Hair follicle dermal papilla cell (primary cell): ENCODE measurements around the gene PARD6A. TPM values are rescaled to one million over a fixed set of nuclear protein-coding genes. Genes with fewer than 3 reads are reported as not detected.

Source experiments
- total RNA-seq: library from RNA; depleted of rRNA; stranded (reverse); fragments of >200 nt; gene quantifications from 2 replicates; pipeline ENCODE4 v1.2.3, GENCODE V29; 2012

PARD6A gene, protein sequence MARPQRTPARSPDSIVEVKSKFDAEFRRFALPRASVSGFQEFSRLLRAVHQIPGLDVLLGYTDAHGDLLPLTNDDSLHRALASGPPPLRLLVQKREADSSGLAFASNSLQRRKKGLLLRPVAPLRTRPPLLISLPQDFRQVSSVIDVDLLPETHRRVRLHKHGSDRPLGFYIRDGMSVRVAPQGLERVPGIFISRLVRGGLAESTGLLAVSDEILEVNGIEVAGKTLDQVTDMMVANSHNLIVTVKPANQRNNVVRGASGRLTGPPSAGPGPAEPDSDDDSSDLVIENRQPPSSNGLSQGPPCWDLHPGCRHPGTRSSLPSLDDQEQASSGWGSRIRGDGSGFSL
- 0.97 and 1.1 TPM in 2 replicates for total RNA-seq

DNA sequence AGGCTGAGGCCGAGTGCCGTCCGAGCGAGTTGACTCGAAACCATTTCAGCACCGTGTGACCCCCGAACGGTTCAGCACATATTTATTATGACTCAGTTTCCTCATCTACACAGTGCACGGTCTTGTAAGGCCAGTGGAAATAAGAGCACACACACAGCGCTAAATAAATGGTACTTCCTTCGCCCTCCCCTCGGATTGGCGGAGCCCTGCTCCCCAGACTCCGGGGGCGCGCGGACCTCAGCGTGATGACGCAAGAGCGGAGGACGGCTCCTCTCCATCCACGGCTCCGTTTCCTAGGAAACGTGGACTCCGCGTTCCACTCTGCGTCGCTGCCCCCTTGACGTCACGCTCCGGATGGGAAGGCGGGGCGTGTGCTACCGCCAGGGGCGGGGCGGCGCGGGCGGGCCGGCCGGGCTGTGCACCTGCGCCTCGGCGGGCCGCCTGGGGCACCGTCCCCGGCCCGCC is at the start of gene PARD6A:
PARD6A (plus strand) TSS at position 397 of the 465 bp plus-strand sequence. CDS start 79 bp downstream, outside the sequence.

DNA sequence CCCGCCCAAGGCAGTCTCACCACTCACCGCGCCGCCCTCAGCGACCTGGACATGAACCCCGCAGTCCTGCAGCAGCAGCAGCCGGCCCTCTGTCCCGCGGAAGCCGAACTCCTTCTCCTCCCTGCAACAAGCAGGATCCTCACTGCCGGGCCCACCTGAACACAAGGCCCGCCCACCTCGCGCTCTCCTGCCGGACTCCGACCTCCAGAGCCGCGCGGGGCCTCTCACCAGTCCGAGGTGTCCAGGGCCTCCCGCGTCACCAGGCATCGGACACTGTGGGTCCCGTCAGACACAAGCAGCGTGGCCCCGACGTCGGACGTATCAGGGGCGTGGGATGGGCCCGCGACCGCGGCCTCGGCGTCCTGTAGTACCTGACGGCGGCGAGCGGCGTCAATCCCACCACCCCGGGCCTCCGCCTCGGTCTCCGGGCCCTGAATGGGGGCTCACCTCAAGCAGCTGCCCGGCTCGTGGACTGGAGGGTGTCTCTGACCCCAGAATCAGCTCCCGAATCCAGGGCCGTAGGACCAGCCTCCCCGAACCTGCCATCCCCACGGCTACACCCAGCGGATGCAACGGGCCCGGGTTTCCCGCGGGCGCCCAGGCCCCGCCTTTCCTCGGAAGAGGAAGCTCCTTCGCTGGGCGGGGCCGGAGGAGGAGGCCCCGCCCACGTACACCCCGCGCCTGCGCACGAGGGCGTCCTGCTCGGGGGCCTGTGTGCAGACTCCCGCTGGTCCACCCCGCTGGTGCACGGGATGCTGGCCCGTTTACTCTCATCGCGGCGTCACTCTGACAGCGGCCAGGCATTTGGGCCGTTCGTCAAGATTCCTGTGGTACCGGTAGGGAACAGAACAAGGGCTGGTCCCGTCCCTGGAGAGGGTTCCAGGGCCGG is 841 bp upstream of the PARD6A start, which contains the start of gene ACD:
ACD (minus strand) TSS at position 586 of the 889 bp plus-strand sequence; CDS start at position 546, 40 bp downstream.

DNA sequence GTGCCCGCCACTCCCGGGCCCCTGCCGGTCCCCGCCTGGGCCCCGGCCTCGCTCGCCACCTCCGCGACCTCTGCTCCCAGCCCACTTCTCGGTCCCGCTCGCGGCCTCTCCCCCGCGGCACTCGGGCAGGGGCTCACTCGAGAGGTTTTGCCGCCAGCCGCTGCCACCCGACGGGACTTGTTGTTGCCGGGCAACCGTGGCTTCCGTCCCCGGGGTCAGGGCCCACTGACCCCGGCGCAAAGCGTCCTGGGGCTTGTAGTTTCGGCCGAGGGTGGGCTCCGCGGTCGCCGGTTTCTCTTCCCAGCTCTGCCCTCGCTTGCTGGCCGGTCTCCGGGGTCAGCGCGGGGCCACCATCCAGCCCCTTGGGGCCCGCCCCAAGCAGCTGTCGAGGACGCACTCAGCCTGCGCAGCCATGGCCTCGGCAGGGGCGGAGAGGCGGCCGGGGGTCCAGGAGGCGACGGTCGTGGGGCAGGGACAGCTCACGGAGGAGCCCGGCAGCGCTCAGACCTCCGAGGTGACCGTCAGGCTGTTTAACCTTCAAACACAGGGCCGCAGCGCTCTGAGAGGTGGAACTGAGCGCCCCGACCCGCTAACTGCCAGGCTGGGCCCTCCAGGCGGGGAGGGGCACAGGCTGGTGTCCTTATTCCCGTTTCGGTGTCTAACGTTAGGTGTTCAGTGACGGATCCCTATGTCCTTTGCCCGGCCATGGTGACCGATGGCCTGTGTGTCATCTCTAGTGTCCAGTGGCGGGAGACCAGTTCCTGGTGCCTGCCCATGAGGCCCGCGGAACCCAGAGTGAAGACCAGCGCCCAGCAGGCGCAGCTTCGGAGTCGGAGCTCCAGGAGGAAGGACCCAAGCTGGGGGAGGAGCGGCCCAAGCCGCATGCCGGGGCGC is 6.0 kb downstream of the PARD6A start, which contains the start of the genes C16orf86 and ENKD1:
C16orf86 (plus strand) TSS at position 256 of the 894 bp plus-strand sequence; CDS start at position 413, 157 bp downstream.
ENKD1 (minus strand) TSS at position 192 of the 894 bp plus-strand sequence. CDS start 308 bp downstream, outside the sequence.

Other genes with a start within 250 kb of the PARD6A start
- gene ZDHHC1, start 244.5 kb upstream of the PARD6A start, total RNA-seq: 14.7 and 15.3 TPM in 2 replicates
- gene HSD11B2, start 229.8 kb upstream of the PARD6A start, total RNA-seq: not detected in 2 replicates
- gene ATP6V0D1, start 179.8 kb upstream of the PARD6A start, total RNA-seq: 111 and 131 TPM in 2 replicates
- not detected in 2 replicates for gene AGRP, start 177.4 kb upstream of the PARD6A start, total RNA-seq
- 40.4 and 44.9 TPM in 2 replicates for gene RIPOR1, start 132.1 kb upstream of the PARD6A start, total RNA-seq
- gene CTCF, start 98.4 kb upstream of the PARD6A start, total RNA-seq: 23.8 and 27.3 TPM in 2 replicates
- gene CARMIL2, start 15.8 kb upstream of the PARD6A start, total RNA-seq: under 0.01 and 0.32 TPM in 2 replicates
- gene ACD, start 700 bp upstream of the PARD6A start, total RNA-seq: 12.9 and 16.9 TPM in 2 replicates
- 19.1 and 20.8 TPM in 2 replicates for gene ENKD1, start 5.8 kb downstream of the PARD6A start, total RNA-seq
- gene C16orf86, start 5.9 kb downstream of the PARD6A start, total RNA-seq: 5.8 and 12.5 TPM in 2 replicates
- gene GFOD2, start 58.4 kb downstream of the PARD6A start, total RNA-seq: 19.0 and 19.8 TPM in 2 replicates
- 7.2 and 7.5 TPM in 2 replicates for gene RANBP10, start 145.6 kb downstream of the PARD6A start, total RNA-seq
- 0.49 and 1.3 TPM in 2 replicates for gene TSNAXIP1, start 145.9 kb downstream of the PARD6A start, total RNA-seq
- gene THAP11, start 181.4 kb downstream of the PARD6A start, total RNA-seq: 30.0 and 34.6 TPM in 2 replicates
- 111 and 129 TPM in 2 replicates for gene NUTF2, start 186.0 kb downstream of the PARD6A start, total RNA-seq
- gene CENPT, start 186.7 kb downstream of the PARD6A start, total RNA-seq: 35.6 and 36.8 TPM in 2 replicates
- 53.2 and 64.1 TPM in 2 replicates for gene EDC4, start 212.1 kb downstream of the PARD6A start, total RNA-seq
- gene NRN1L, start 223.9 kb downstream of the PARD6A start, total RNA-seq: not detected in 2 replicates
- 14.5 and 16.4 TPM in 2 replicates for gene PSKH1, start 232.3 kb downstream of the PARD6A start, total RNA-seq